ENCODE results near the gene DOCK3.

DNA sequence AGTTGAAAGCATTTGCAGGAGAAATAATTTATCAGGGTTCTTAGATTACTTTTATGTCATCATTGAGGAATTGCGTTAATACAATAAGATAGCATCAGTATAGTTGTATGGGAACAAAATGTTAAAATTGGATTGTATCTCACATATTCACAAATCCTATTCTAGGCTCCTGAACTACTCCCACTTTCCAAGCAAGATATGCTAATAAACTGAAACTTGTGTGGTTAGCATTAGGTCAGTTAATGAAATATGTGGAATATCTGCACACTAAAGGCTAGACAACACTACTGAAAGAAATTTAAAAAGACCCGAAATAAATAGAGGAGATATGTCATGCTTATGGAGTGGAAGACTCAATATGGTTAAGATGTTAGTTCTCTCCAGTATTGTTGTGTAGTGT, 272.7 kb downstream of the DOCK3 start:
- TF ChIP-seq, protein P1, sequence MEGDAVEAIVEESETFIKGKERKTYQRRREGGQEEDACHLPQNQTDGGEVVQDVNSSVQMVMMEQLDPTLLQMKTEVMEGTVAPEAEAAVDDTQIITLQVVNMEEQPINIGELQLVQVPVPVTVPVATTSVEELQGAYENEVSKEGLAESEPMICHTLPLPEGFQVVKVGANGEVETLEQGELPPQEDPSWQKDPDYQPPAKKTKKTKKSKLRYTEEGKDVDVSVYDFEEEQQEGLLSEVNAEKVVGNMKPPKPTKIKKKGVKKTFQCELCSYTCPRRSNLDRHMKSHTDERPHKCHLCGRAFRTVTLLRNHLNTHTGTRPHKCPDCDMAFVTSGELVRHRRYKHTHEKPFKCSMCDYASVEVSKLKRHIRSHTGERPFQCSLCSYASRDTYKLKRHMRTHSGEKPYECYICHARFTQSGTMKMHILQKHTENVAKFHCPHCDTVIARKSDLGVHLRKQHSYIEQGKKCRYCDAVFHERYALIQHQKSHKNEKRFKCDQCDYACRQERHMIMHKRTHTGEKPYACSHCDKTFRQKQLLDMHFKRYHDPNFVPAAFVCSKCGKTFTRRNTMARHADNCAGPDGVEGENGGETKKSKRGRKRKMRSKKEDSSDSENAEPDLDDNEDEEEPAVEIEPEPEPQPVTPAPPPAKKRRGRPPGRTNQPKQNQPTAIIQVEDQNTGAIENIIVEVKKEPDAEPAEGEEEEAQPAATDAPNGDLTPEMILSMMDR (IDR thresholded peaks at IDR 0.05; ENCODE audit: low read depth, low read length): no peak
- TF ChIP-seq EZH2phosphoT487 (IDR thresholded peaks at IDR 0.05; ENCODE audit: low read depth): no peak
